Measurements from ENCODE around the gene CREBZF. TPM values are rescaled to one million over a fixed set of nuclear protein-coding genes. Genes with fewer than 3 reads are reported as not detected.

CREBZF gene
- total RNA-seq, 1 experiment from 2014 or later: 60.3 TPM

- BruUV-seq (replicated peaks): no TSS peak
- intact Hi-C loops (cut with micrococcal nuclease; ENCODE audit: unreplicated experiment): loop anchor here (10.0 kb wide), 2 partner anchors 177 to 577 kb away; partner anchors contain the start of gene EED
Observed at GRCh38 chr11:85668157-85668556, 3.2 kb upstream of the CREBZF start.

GRCh38 chr11:85666687-85667086, 1.8 kb upstream of the CREBZF start:
- TF ChIP-seq, protein P1, sequence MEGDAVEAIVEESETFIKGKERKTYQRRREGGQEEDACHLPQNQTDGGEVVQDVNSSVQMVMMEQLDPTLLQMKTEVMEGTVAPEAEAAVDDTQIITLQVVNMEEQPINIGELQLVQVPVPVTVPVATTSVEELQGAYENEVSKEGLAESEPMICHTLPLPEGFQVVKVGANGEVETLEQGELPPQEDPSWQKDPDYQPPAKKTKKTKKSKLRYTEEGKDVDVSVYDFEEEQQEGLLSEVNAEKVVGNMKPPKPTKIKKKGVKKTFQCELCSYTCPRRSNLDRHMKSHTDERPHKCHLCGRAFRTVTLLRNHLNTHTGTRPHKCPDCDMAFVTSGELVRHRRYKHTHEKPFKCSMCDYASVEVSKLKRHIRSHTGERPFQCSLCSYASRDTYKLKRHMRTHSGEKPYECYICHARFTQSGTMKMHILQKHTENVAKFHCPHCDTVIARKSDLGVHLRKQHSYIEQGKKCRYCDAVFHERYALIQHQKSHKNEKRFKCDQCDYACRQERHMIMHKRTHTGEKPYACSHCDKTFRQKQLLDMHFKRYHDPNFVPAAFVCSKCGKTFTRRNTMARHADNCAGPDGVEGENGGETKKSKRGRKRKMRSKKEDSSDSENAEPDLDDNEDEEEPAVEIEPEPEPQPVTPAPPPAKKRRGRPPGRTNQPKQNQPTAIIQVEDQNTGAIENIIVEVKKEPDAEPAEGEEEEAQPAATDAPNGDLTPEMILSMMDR (conservative IDR thresholded peaks at IDR 0.05): no peak
- no peak for TF ChIP-seq EZH2 (IDR thresholded peaks at IDR 0.05; ENCODE audit: low read depth)
- Histone ChIP-seq H3K27ac (peak overlapping the region; percentile 6; the same call in 1 of the 2 replicates), H3K4me2 (no peak overlapping the region)

More at GRCh38 chr11:85668157-85668556, 3.2 kb upstream of the CREBZF start:
- TF ChIP-seq, protein P1 (conservative IDR thresholded peaks at IDR 0.05): no peak
- TF ChIP-seq EZH2 (IDR thresholded peaks at IDR 0.05; ENCODE audit: low read depth): no peak
- CTCF ChIA-PET: no interaction called here
- H3K9me3 ChIP-seq (ENCODE audit: insufficient read depth, low read depth): no peaks in the 10 kb centered on the region
- peaks cover 7% of the 10 kb centered on the region for H3K36me3 ChIP-seq (ENCODE audit: low read depth)
- H3K4me3 ChIP-seq: no peak overlapping the region
- H2AFZ ChIP-seq: no peak overlapping the region
- peaks cover 17% of the 10 kb centered on the region for H3K79me2 ChIP-seq (ENCODE audit: low read depth)
- POLR2A ChIA-PET (ENCODE audit: unreplicated experiment): no interaction called here
- H3K27ac ChIP-seq: no peak overlapping the region
- H3K9me2 ChIP-seq (ENCODE audit: insufficient read depth): no peaks in the 10 kb centered on the region
- peaks cover 7% of the 10 kb centered on the region for H3K4me1 ChIP-seq (replicated peaks; ENCODE audit: insufficient read depth)
- H3K4me2 ChIP-seq: no peak overlapping the region
- peaks cover 7% of the 10 kb centered on the region; the same call in 1 of the 2 replicates for H3F3A ChIP-seq (ENCODE audit: insufficient read depth, low read depth)
- no peaks in the 10 kb centered on the region for H3K27me3 ChIP-seq (ENCODE audit: insufficient read depth, low read depth)
- peaks cover 9% of the 10 kb centered on the region for H4K20me1 ChIP-seq (ENCODE audit: insufficient read depth)
- no peak for DNase-seq

GRCh38 chr11:85665733-85666132, 804 bp upstream of the CREBZF start:
- no TSS peak for BruUV-seq (replicated peaks)
- POLR2A ChIA-PET (ENCODE audit: unreplicated experiment): no interaction called here

More at GRCh38 chr11:85666687-85667086, 1.8 kb upstream of the CREBZF start:
- H2AFZ ChIP-seq: peak overlapping the region; percentile 10; the same call in 1 of the 2 replicates
- H3K9me2 ChIP-seq (ENCODE audit: insufficient read depth): no peaks in the 10 kb centered on the region
- peaks cover 32% of the 10 kb centered on the region for H3K79me2 ChIP-seq (ENCODE audit: low read depth)
- CTCF ChIA-PET: no interaction called here
- H3K9me3 ChIP-seq (ENCODE audit: insufficient read depth, low read depth): no peaks in the 10 kb centered on the region
- peaks cover 16% of the 10 kb centered on the region for H3K4me1 ChIP-seq (replicated peaks; ENCODE audit: insufficient read depth)
- no peaks in the 10 kb centered on the region for H3K27me3 ChIP-seq (ENCODE audit: insufficient read depth, low read depth)
- POLR2A ChIA-PET (ENCODE audit: unreplicated experiment): no interaction called here
- DNase-seq: peak in 1 of 2 experiments; percentile 27
- intact Hi-C loops (cut with micrococcal nuclease; ENCODE audit: unreplicated experiment): loop anchor here (10.0 kb wide), 2 partner anchors 178 to 578 kb away; partner anchors contain the start of gene EED
- H3K36me3 ChIP-seq (ENCODE audit: low read depth): peaks cover 20% of the 10 kb centered on the region
- H3K4me3 ChIP-seq: no peak overlapping the region
- peaks cover 7% of the 10 kb centered on the region; the same call in 1 of the 2 replicates for H3F3A ChIP-seq (ENCODE audit: insufficient read depth, low read depth)
- H4K20me1 ChIP-seq (ENCODE audit: insufficient read depth): peaks cover 22% of the 10 kb centered on the region
- no TSS peak for BruUV-seq (replicated peaks)

More at GRCh38 chr11:85665733-85666132, 804 bp upstream of the CREBZF start:
- H3K9me3 ChIP-seq (ENCODE audit: insufficient read depth, low read depth): no peaks in the 10 kb centered on the region
- H3K79me2 ChIP-seq (ENCODE audit: low read depth): peaks cover 42% of the 10 kb centered on the region
- peaks cover 7% of the 10 kb centered on the region; the same call in 1 of the 2 replicates for H3F3A ChIP-seq (ENCODE audit: insufficient read depth, low read depth)
- H3K9me2 ChIP-seq (ENCODE audit: insufficient read depth): no peaks in the 10 kb centered on the region
- H3K4me1 ChIP-seq (replicated peaks; ENCODE audit: insufficient read depth): peaks cover 25% of the 10 kb centered on the region
- CTCF ChIA-PET: no interaction called here
- H3K36me3 ChIP-seq (ENCODE audit: low read depth): peaks cover 29% of the 10 kb centered on the region
- H4K20me1 ChIP-seq (ENCODE audit: insufficient read depth): peaks cover 32% of the 10 kb centered on the region
- H3K4me3 ChIP-seq: no peak overlapping the region
- no peaks in the 10 kb centered on the region for H3K27me3 ChIP-seq (ENCODE audit: insufficient read depth, low read depth)
- H3K27ac ChIP-seq: peak overlapping the region; percentile 93
- intact Hi-C loops (cut with micrococcal nuclease; ENCODE audit: unreplicated experiment): loop anchor here (2.0 to 10.0 kb wide), 4 partner anchors 17 to 579 kb away; partner anchors contain the start of genes EED and TMEM126B
- H3K4me2 ChIP-seq: peak overlapping the region; percentile 98
- DNase-seq: peak in 1 of 2 experiments; percentile 33
- TF ChIP-seq, protein P1 (conservative IDR thresholded peaks at IDR 0.05): no peak
- TF ChIP-seq EZH2 (IDR thresholded peaks at IDR 0.05; ENCODE audit: low read depth): no peak
- peak overlapping the region; percentile 78 for H2AFZ ChIP-seq
